Activated CD4-positive, CD25-positive, alpha-beta regulatory T cell treated with anti-CD3 and anti-CD28 coated beads, Interleukin-2, amount 50 U/mL, for 24 hours (primary cell): ENCODE data around the gene ADAMTS14.
"Not testable (repeated sequence)": the region's sequence is repeated elsewhere in the genome, so short reads cannot be mapped to it uniquely, and the experiment has no call there.

Source experiments
- ATAC-seq, 2 donors: fragments of 150-1000 bp; cut with Tn5 transposase; one replicate each; pipeline ENCODE4 v1.10.0; 2021; ENCODE audit warnings: mild to moderate bottlenecking in 1 of 2, moderate library complexity in 1 of 2

The ADAMTS14 gene, protein sequence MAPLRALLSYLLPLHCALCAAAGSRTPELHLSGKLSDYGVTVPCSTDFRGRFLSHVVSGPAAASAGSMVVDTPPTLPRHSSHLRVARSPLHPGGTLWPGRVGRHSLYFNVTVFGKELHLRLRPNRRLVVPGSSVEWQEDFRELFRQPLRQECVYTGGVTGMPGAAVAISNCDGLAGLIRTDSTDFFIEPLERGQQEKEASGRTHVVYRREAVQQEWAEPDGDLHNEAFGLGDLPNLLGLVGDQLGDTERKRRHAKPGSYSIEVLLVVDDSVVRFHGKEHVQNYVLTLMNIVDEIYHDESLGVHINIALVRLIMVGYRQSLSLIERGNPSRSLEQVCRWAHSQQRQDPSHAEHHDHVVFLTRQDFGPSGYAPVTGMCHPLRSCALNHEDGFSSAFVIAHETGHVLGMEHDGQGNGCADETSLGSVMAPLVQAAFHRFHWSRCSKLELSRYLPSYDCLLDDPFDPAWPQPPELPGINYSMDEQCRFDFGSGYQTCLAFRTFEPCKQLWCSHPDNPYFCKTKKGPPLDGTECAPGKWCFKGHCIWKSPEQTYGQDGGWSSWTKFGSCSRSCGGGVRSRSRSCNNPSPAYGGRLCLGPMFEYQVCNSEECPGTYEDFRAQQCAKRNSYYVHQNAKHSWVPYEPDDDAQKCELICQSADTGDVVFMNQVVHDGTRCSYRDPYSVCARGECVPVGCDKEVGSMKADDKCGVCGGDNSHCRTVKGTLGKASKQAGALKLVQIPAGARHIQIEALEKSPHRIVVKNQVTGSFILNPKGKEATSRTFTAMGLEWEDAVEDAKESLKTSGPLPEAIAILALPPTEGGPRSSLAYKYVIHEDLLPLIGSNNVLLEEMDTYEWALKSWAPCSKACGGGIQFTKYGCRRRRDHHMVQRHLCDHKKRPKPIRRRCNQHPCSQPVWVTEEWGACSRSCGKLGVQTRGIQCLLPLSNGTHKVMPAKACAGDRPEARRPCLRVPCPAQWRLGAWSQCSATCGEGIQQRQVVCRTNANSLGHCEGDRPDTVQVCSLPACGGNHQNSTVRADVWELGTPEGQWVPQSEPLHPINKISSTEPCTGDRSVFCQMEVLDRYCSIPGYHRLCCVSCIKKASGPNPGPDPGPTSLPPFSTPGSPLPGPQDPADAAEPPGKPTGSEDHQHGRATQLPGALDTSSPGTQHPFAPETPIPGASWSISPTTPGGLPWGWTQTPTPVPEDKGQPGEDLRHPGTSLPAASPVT

DNA sequence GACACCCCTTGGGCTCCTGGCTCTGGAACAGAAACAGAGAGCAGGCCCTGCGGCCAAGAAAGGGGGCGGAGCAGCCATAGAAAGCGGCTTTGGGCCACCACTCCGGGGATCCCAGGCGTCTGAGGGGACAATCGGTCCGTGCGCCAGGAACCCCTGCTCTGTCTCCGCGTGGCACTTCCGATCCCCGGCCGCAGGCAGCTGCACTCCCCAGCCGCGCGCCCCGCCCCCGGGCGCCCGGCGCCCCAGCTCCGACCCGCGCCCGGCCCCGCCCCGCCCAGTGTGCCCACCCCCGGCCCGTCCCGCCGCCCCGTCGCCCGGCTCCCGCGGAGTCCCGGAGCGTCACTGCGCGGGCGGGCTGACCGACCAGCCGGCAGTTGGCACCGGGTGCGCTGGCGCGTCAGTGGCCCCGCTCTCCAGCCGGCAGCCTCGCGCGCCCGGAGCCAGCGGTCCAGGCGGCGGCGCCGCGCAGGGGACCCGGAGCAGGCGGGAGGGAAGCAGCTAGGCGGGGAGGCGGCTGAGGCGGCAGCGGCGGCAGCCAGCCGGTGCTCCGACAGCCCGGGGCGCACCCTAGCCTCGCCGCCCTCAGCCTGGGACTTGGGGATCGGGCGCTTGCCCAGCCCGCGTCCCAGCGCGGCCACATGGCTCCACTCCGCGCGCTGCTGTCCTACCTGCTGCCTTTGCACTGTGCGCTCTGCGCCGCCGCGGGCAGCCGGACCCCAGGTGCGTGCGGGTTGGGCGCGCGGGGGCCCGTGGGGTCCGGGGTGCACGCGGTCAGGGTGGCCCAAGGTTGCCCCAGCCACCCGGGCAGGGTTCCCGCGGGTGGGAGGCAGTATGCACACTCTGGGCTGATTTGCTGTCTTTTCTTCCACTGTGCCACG is at the start of gene ADAMTS14:
TSS of gene ADAMTS14 (plus strand) at position 342 of the 878 bp plus-strand sequence. CDS start at position 639, 297 bp downstream.
- ATAC-seq: peak in 1 of 2 donors; percentile 12

DNA sequence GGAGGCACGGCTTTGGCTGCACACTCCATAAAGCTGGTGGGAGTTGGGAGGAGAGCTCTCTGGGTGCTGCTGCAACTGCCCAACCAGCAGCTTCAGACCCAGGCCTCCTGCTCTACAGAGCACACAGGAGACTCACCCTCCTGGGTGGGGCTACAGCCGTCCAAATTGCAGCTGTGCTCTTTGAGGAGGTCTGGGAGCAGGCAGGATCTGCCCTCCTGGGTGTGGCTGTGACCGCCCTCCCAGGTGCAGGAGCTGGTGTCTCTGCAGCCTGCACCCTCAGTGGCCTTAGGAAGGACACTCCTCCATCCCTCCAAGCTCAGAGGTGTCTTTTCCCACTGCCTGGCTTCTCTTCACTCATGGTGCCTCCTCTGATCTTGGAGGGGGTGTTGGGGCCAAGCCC is 49.8 kb upstream of the ADAMTS14 start:
- ATAC-seq: no peak

DNA sequence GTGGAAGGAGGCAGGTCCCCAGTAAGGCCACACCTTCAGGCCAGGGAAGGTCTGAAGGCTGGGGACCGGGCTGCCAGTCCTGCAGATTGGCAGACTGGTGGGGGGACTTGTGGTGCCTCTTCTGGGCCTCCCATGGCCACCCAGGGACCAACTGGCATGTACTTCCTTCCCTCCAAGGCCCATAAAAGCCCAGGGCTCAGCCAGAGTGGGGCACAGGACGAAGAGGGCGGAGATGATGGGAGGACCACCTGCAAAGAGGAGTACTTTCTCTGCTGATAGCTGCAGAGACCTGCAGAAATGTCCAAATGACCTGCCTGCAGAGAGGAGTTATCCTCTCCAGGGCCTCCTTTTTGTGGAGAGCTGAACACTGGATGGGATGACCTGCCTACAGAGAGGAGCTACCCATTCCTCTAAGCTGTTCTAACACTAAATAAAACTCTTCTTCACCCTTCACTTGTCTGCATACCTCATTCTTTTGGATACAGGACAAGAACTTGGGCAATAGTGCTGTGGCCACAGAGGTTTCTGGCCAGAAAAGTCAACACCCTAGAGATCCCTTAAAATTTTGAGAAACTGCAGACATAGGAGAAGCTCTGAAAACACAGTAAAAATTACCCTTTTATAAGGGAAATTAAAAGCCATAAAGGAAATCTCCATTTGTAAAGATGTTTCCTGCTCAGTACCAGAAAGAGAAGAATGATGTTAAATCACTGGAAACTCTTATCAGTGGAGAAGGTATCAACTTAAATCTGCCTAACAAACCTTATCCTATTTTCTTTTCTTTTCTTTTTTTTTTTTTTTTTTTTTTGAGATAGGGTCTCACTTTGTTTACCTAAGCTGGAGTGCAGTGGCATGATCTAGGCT is 49.1 kb upstream of the ADAMTS14 start:
- ATAC-seq: no peak

DNA sequence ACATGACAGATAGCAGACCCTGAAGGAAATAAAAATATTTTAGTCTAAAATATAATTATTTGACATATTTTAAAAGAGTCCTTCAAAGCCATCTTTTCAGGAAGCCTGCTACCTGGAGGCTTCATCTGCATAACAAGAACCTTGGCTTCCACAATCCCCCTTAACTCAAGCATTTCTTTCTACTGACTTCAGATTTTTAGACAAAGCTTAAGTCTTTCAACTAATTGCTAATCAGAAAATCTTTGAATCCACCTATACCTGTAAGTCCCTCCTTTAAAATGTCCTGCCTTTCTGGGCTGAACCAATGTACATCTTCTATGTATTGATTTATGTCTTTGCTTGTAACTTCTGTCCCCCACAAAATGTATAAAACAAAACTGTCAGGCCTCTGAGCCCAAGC is 46.2 kb upstream of the ADAMTS14 start:
- ATAC-seq: no peak

DNA sequence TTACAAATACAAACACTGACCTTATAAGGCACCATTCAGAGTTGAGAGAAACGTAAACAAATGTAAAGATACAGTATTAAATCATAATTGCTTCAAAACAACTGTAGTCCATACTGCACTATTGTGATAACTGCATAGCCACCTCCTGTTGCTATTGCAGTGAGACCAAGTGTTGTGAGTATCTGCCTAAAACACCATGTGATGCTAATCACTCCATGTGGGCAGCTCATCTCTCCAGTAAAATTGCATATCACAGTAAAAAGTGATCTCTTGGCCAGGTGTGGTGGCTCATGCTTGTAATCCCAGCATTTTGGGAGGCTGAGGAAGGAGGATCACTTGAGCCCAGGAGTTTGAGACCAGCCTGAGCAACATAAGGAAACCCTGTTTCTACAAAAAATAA is 43.0 kb upstream of the ADAMTS14 start:
- ATAC-seq: no peak

DNA sequence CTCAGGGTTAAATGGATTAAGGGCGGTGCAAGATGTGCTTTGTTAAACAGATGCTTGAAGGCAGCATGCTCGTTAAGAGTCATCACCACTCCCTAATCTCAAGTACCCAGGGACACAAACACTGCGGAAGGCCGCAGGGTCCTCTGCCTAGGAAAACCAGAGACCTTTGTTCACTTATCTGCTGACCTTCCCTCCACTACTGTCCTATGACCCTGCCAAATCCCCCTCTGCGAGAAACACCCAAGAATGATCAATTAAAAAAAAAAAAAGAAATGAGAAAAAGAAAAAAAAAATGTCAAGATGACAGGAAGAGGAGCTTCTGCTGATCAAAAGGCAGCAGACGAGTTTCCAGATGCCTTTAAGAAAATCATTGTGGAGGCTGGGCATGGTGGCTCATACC is 40.6 kb upstream of the ADAMTS14 start:
- ATAC-seq: not testable (repeated sequence)

DNA sequence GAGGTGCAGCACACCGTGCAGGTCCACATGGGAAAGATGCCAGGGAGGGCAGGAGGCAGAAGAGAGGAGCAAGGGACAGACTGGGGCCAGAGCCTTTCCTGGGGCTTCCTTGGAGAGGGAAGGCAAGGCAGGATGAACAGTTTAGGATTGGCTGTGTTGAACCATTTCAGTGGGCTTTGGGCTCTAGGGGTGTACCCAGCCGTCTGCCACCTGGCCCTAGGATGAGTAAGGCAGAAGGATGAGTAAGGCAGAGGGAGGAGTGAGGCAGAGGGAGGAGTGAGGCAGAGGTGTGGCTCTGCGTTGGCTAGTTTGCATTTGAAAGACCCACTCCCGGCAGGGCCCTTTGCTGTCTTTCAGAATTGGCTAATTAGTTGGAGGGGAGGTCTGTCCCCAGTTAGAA is 38.3 kb upstream of the ADAMTS14 start:
- no peak for ATAC-seq

DNA sequence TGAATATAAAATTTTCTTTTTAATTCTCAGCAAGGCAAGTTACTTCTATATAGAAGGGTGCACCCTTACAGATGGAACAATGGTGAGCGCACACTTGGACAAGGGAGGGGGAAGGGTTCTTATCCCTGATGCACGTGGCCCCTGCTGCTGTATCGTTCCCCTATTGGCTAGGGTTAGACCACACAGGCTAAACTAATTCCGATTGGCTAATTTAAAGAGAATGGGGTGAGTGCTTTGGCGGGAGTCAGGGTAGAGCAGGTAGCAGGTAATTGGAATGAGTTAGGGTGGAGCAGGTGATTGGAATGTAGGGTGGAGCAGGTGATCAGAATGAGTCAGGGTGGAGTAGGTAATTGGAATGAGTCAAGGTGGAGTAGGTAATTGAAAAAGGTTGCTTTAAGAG is 37.8 kb upstream of the ADAMTS14 start:
- not testable (repeated sequence) for ATAC-seq

DNA sequence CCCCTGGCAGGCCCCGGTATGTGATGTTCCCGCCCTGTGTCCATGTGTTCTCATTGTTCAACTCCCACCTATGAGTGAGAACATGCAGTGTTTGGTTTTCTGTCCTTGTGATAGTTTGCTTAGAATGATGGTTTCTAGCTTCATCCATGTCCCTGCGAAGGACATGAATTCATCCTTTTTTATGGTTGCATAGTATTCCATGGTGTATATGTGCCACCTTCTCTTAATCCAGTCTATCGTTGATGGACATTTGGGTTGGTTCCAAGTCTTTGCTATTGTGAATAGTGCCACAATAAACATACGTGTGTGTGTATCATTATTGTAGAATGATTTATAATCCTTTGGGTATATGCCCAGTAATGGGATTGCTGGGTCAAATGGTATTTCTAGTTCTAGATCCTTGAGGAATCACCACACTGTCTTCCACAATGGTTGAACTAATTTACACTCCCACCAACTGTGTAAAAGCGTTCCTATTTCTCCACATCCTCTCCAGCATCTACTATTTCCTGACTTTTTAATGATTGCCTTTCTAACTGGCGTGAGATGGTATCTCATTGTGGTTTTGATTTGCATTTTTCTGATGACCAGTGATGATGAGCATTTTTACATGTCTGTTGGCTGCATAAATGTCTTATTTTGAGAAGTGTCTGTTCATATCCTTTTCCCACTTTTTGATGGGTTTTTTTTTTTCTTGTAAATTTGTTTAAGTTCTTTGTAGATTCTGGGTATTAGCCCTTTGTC is 32.5 kb upstream of the ADAMTS14 start:
- not testable (repeated sequence) for ATAC-seq

DNA sequence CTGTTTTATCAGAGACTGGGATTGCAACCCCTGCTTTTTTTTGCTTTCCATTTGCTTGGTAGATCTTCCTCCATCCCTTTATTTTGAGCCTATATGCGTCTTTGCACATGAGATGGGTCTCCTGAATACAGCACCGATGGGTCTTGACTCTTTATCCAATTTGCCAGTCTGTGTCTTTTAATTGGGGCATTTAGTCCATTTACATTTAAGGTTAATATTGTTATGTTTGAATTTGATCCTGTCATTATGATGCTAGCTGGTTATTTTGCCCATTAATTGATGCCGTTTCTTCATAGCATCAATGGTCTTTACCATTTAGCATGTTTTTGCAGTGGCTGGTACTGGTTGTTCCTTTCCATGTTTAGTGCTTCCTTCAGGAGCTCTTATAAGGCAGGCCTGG is 29.0 kb upstream of the ADAMTS14 start:
- ATAC-seq: not testable (repeated sequence)

DNA sequence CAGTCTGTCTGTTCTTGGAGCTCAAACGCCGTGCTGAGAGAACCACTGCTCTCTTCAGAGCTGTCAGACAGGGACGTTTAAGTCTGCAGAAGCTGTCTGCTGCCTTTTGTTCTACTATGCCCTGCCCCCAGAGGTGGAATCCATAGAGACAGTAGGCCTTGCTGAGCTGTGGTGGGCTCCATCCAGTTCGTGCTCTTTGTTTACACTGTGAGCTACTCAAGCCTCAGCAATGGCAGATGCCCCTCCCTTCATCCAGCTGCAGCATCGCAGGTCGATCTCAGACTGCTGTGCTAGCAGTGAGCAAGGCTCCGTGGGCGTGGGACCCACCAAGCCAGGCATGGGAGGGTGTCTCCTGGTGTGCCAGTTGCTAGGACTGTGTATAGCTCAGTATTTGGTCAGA is 27.3 kb upstream of the ADAMTS14 start:
- not testable (repeated sequence) for ATAC-seq

DNA sequence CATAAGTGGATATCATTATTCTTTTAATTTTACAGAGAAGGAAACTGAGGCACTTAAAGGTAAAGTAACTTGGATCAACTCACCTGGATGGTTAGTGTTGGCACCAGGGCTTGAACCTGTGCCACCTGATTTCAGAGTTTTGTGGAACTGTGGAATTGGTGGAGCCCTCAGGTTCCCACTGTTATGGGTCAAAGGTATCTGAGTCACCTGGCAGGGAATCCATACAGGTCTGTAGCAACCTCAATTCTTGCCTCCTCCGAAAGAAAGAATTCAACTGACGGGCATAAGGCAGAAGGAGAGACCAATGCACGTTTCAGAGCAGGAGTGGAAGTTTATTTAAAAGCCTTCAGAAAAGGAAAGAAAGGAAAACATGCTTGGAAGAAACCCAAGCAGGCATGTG is 25.2 kb upstream of the ADAMTS14 start:
- ATAC-seq: no peak

DNA sequence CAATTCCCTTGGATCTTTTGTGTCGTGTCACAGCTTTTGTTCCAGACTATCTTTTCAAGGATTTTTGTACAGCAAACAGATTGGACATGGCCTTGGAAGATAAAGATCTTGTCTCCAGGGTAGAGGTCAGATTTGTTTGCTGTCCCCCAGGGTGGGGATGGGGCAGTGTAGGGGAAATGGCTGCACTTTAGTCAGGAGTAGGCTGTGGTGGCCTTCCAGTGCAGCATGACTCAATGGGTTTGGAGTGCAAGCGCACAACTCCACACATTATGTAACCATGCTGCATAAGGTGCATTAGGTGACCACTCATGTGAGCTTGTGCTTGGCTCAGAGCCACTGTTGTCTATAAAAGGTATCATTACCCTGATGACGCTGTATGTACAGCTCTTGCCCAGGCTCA is 23.9 kb upstream of the ADAMTS14 start:
- no peak for ATAC-seq

DNA sequence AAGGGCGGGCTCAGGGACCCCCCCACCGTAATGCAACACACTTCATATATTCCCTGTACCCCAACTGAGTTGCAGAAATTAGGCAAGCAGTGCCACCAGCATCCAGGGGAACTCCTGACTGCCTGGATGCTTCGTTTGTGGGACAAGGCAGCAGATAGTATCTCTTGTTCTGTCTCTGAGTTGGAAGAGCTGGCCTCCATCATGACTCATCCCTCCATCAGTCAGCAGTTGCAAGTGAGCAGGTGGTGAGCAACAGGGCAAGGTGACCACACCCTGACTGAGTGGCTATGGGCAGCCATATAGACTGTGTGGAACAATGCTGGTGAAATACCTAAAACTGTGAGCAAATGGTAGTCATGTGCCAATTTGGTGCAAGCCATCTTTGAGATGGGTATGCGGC is 22.8 kb upstream of the ADAMTS14 start:
- no peak for ATAC-seq

DNA sequence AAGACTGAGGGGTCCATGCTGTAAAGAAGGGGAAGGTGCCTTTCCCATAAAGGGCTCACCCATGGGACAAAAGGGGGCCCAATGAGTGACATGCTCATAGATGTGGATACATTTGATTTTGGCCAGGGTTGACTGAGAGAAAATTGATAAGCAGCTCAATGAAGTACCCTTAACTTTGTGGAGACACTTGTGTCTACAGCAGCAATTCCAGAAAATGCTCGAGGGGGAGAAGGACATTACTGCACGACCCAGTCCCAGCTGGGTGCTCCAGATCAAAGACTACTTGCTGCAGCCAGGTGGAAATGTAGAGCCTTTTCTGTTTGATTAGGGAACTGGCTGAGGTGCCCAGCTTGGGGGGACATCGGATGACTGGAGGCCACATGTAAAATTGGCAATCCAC is 22.2 kb upstream of the ADAMTS14 start:
- no peak for ATAC-seq

DNA sequence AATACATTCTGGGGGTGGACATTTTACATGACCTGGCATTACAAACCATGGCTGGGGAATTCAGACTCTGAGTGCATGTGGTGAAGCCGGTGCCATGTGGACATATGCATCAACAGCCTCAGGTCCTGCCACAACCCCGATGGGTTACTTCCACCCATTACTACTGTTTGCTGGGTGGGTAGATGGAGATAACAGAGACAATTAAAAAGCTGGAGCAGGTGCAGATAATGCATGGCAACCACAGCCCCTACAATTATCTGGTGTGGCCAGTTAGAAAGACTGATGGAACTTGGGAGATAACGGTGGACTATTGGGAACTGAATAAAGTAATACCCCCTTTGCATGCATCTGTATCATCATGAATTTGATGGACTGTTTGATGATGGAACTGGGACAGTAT is 21.6 kb upstream of the ADAMTS14 start:
- ATAC-seq: no peak

DNA sequence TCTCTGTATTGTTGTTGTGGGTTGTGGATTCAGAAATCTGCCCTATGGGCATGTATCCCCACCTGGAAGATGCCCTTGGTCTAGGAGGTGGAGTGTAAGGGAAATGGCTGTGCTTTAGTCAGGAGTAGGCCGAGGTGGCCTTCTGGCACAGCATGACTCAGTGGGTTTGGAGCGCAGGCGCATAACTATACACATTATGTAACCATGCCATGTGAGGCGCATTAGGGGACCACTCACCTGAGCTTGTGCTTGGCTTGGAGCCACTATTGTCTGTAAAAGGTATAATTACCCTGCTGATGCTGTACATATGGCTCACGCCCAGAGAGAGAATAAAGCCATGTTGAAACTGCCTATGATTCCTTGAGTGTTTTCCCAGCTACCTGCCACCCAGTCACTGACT is 20.6 kb upstream of the ADAMTS14 start:
- ATAC-seq: no peak

DNA sequence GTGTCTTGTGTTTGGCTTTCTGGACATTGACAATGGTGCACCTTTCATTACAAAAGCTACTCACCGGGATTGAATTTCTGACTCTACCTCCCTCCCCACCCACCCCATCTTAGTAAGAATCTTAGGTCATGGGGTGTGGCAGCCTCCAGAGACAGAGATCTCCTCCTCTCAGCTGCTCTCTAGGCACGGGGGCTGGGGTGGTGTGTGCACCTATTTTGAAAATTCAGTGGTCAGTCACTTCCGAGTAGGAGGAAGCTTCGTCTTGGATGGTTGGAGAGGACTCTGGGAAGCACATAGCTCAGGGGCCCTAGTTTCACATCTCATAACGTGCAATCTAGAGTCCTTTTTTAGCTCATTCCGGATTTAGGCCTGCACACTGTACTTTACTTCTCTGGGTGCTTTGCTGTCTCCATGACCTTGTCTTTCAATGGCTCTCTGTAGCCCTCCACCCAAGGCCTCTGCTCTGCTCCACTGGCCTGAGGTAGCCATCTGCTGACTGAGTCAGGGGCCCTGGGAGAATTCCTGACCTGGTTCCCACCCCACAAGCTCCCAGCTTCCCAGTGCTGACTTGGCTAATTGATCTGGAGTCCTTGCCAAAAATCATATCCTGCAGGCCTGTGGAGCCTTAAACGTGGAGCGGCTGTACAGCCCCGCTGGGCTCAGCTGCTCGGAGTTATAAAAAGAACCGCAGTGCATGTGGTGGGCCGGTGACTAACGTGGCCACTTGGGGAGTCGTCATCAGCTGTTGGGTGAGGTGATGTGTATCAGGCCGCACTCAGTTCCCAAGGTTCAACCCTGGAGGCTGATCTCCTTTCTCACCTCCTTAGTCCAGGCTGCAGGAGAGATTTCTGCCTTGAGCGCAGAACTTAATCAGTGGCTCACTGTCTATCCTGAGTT is 19.3 kb upstream of the ADAMTS14 start:
- no peak for ATAC-seq

DNA sequence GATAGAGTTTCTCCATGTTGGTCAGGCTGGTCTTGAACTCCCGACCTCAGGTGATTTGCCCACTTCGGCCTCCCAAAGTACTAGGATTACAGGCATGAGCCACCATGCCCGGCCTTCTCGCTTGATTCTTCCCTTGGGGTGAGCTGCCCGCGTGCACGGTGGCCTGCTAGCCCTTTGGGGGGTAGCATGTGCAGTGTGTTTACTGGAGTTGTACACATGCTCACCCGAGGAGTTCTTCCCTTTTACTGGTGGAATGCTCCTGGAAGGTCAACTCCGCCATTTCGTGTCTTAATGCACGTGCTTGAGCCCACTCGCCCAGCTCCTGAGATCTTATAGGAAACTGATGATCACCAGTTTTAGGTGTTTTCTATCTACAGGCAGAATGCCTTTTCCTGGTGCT is 17.0 kb upstream of the ADAMTS14 start:
- no peak for ATAC-seq
